Measurements from ENCODE around the gene GABRD.

- TF ChIP-seq, protein P1, sequence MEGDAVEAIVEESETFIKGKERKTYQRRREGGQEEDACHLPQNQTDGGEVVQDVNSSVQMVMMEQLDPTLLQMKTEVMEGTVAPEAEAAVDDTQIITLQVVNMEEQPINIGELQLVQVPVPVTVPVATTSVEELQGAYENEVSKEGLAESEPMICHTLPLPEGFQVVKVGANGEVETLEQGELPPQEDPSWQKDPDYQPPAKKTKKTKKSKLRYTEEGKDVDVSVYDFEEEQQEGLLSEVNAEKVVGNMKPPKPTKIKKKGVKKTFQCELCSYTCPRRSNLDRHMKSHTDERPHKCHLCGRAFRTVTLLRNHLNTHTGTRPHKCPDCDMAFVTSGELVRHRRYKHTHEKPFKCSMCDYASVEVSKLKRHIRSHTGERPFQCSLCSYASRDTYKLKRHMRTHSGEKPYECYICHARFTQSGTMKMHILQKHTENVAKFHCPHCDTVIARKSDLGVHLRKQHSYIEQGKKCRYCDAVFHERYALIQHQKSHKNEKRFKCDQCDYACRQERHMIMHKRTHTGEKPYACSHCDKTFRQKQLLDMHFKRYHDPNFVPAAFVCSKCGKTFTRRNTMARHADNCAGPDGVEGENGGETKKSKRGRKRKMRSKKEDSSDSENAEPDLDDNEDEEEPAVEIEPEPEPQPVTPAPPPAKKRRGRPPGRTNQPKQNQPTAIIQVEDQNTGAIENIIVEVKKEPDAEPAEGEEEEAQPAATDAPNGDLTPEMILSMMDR (conservative IDR thresholded peaks at IDR 0.05): no peak
- TF ChIP-seq EZH2 (IDR thresholded peaks at IDR 0.05; ENCODE audit: low read depth): no peak
Observed at GRCh38 chr1:2018217-2019171, 651 bp upstream of the GABRD start.

All from PC-9 (cell line).